Transverse colon (tissue), 3 donors: ENCODE results near the gene SMC3.

ENCODE experiments used
- EP300 ChIP-seq: sonication (generic); formaldehyde crosslinking; IDR thresholded peaks from one replicate; pipeline ENCODE4 v1.6.1; 2017; ENCODE audit warnings: antibody characterized with exemption, low read depth
- POLR2A ChIP-seq: fragments of 450-650 bp; IDR thresholded peaks from one replicate; pipeline ENCODE4 v1.6.1; 2016; ENCODE audit warnings: antibody characterized with exemption, mild to moderate bottlenecking, moderate library complexity
- TF ChIP-seq, protein P1 (sequence below), 5 experiments: fragments of 200-600 bp in 3 of 5; fragments of 450-650 bp in 2 of 5; sonication (generic) in 3 of 5; IDR thresholded peaks; 1 replicate in 2 of 5; 2 replicates in 3 of 5; pipeline ENCODE4 v1.5.1; 2016 to 2017; ENCODE audit warnings: antibody characterized with exemption in 5 of 5, inconsistent platforms in 3 of 5, mild to moderate bottlenecking in 2 of 5, moderate library complexity in 1 of 5

DNA sequence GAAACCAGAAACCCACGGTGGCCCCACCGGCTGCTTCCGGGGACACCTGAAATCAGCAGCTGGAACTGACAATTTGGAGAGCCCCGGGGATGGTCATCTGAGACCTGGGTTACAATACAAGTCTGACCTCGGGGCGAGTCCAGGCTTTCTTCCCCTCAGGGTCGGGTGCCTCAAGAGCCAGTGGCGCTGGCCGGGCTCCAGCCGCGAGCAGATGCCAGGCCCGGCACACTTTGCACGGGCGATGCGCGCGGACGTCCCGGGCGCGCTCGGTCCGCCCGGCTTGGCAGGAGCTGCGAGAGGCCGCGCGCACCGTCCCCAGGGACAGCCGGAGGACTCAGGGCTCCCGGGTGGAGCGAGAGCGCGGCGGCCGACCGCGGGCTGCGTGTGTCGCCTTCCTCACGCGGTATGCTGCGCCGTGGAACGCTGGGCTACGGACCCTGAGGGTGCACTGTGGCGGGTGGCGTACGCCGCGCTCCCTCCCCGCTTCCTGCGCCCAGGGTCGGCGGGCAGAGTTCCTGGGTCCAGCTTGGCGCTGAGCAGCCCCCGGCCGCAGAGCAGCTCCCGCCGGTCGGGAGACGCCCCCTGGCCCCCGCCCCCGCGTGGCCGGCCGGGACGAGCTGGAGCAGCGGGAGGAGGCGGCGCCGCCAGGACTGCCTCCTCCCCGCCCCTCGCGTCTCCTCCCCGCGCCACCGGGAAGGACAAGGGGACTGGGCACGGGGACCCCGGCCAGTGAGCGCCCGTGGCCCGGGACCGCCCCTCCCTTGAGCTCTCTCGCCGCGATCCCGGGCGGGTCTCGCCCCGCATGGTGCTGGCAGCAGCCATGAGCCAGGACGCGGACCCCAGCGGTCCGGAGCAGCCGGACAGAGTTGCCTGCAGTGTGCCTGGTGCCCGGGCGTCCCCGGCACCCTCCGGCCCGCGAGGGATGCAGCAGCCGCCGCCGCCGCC lies 76.4 kb downstream of the SMC3 start, which contains the start of gene RBM20:
- TF ChIP-seq, protein P1, sequence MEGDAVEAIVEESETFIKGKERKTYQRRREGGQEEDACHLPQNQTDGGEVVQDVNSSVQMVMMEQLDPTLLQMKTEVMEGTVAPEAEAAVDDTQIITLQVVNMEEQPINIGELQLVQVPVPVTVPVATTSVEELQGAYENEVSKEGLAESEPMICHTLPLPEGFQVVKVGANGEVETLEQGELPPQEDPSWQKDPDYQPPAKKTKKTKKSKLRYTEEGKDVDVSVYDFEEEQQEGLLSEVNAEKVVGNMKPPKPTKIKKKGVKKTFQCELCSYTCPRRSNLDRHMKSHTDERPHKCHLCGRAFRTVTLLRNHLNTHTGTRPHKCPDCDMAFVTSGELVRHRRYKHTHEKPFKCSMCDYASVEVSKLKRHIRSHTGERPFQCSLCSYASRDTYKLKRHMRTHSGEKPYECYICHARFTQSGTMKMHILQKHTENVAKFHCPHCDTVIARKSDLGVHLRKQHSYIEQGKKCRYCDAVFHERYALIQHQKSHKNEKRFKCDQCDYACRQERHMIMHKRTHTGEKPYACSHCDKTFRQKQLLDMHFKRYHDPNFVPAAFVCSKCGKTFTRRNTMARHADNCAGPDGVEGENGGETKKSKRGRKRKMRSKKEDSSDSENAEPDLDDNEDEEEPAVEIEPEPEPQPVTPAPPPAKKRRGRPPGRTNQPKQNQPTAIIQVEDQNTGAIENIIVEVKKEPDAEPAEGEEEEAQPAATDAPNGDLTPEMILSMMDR (IDR thresholded peaks at IDR 0.05) = no peak
- TF ChIP-seq EP300 = no peak
- TF ChIP-seq POLR2A = no peak
